ENCODE results near the gene LRMDA. TPM values are rescaled to one million over a fixed set of nuclear protein-coding genes. Genes with fewer than 3 reads are reported as not detected.

LRMDA gene
- total RNA-seq, 1 donor from 2014 or later = 19.4 TPM

DNA sequence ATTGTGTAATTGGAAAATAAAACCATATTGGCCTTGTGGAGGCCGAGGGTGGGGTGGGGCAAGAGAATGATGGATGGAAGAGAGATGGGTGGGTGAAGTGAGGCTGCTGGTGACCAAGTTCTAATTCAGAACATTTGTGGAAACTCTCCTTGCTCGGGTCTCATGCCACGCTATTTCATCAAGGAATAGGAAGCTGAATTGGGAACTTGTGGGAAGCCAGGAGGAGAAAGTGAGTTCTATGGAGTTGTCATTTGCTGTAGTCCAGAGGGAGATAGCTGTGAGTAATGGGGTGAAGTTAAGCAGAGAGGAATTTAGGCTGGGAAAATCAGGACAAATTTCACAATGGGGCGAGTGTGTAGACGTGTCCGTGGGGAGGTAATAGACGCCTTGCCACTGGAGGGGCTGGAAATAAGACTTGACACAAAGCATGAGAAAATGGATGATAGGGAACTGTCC is 339.2 kb downstream of the LRMDA start:
- no peaks in the 10 kb centered on the region for H3K9me3 Mint-ChIP-seq (ENCODE audit: unreplicated experiment)
- H3K36me3 Mint-ChIP-seq (ENCODE audit: low read depth, unreplicated experiment) = no peaks in the 10 kb centered on the region
- TF ChIP-seq, protein P1, sequence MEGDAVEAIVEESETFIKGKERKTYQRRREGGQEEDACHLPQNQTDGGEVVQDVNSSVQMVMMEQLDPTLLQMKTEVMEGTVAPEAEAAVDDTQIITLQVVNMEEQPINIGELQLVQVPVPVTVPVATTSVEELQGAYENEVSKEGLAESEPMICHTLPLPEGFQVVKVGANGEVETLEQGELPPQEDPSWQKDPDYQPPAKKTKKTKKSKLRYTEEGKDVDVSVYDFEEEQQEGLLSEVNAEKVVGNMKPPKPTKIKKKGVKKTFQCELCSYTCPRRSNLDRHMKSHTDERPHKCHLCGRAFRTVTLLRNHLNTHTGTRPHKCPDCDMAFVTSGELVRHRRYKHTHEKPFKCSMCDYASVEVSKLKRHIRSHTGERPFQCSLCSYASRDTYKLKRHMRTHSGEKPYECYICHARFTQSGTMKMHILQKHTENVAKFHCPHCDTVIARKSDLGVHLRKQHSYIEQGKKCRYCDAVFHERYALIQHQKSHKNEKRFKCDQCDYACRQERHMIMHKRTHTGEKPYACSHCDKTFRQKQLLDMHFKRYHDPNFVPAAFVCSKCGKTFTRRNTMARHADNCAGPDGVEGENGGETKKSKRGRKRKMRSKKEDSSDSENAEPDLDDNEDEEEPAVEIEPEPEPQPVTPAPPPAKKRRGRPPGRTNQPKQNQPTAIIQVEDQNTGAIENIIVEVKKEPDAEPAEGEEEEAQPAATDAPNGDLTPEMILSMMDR (IDR thresholded peaks at IDR 0.05; ENCODE audit: unreplicated experiment) = no peak
- H3K27ac Mint-ChIP-seq (ENCODE audit: unreplicated experiment) = no peak overlapping the region
- no peak for DNase-seq (ENCODE audit: low spot score)
- no peaks in the 10 kb centered on the region for H3K4me1 Mint-ChIP-seq (ENCODE audit: unreplicated experiment)
- H3K27me3 Mint-ChIP-seq (ENCODE audit: unreplicated experiment) = peaks cover 1% of the 10 kb centered on the region
- H3K4me3 Mint-ChIP-seq (ENCODE audit: unreplicated experiment) = no peak overlapping the region

DNA sequence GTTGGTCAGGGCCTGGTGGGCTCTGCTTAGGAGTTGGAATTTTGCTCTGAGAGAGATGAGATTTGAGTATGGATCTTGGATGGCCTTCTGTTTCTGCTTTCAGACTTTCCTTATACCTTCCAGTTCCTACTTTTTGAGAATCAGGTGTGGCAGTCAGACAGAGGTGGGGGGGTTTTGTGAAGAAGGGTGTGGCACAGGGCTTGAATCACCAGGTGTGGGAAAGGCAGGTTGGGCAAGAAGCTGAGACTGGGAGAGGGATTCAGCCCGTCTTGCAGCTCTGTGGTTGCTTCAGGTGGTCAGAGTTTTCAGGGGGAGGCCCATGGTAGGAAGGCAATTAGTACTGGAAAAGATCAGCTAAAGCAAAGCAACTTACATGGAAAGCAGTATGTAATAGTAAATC is 340.2 kb downstream of the LRMDA start:
- Mint-ChIP-seq H3K9me3 (ENCODE audit: unreplicated experiment) (no peaks in the 10 kb centered on the region), H3K4me1 (ENCODE audit: unreplicated experiment) (no peaks in the 10 kb centered on the region), H3K27me3 (ENCODE audit: unreplicated experiment) (peaks cover 1% of the 10 kb centered on the region), H3K36me3 (ENCODE audit: low read depth, unreplicated experiment) (no peaks in the 10 kb centered on the region), H3K27ac (ENCODE audit: unreplicated experiment) (no peak overlapping the region), H3K4me3 (ENCODE audit: unreplicated experiment) (no peak overlapping the region)
- no peak for DNase-seq (ENCODE audit: low spot score)
- TF ChIP-seq, protein P1 (IDR thresholded peaks at IDR 0.05; ENCODE audit: unreplicated experiment) = no peak

DNA sequence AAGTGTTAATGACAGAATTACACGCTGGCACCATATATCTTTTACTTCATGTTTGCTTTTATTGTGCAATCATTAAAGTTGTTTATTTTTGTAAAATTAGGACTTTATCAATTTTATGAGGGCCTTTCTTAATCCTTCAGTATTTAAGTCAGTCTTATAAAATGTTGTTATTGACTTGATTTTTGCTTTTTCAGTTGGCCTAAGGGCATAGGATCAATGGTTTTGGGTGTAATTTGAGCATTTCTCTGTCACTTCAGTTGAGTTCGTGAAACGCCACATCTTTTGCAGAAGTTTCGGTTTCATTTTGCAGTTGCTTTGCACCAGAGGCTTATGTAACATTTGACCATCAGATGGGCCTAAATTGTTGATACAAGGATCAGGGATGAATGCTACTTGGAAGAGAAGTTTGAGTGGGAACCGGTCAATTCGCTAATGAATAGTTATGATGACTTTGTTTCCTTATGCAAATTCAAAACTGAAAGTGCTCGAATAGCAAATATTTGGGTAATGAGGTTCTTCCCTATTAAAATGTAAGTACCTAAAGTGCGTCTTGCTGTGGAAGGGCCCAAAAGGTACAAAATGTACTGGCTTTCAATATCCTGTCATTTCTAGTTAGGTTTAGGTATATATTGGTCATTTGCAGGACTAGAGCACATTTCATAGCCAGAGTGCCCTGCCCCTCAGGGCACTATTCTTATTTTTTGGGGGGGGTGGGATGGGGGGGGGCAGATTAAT is 340.9 kb downstream of the LRMDA start:
- H3K9me3 Mint-ChIP-seq (ENCODE audit: unreplicated experiment) = no peaks in the 10 kb centered on the region
- H3K4me1 Mint-ChIP-seq (ENCODE audit: unreplicated experiment) = no peaks in the 10 kb centered on the region
- no peak overlapping the region for H3K27ac Mint-ChIP-seq (ENCODE audit: unreplicated experiment)
- H3K4me3 Mint-ChIP-seq (ENCODE audit: unreplicated experiment) = no peak overlapping the region
- no peaks in the 10 kb centered on the region for H3K36me3 Mint-ChIP-seq (ENCODE audit: low read depth, unreplicated experiment)
- TF ChIP-seq, protein P1 (IDR thresholded peaks at IDR 0.05; ENCODE audit: unreplicated experiment) = no peak
- no peak for DNase-seq (ENCODE audit: low spot score)
- peaks cover 1% of the 10 kb centered on the region for H3K27me3 Mint-ChIP-seq (ENCODE audit: unreplicated experiment)

DNA sequence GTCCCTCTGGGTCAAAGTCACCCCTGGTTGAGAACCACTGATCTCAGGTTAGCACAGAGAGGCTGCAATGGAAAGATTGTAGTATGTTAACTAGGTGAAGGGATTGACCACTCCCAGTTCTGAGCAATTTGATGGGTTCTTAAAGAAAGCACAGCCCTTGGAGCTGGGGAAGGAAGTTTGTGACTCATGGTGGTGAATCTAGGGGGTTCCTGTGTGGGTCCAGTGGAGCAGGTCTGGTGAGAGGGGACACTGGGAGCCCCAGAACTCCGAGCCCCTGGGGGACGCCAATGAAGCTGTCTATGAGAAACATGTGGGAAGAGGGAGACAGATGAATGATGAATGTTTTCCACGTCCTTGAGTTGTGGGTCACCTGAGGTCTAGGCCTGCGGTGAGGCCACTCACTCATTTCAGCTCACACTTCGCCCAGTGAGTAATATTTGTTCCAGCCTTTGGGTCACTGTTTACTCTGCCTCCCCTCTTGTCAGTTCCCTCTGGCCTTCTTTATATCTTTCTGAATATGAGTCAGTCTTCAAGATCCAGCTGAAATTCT is 341.9 kb downstream of the LRMDA start:
- Mint-ChIP-seq H3K36me3 (ENCODE audit: low read depth, unreplicated experiment) (no peaks in the 10 kb centered on the region), H3K4me3 (ENCODE audit: unreplicated experiment) (no peak overlapping the region), H3K27ac (ENCODE audit: unreplicated experiment) (no peak overlapping the region), H3K9me3 (ENCODE audit: unreplicated experiment) (no peaks in the 10 kb centered on the region), H3K4me1 (ENCODE audit: unreplicated experiment) (no peaks in the 10 kb centered on the region), H3K27me3 (ENCODE audit: unreplicated experiment) (peaks cover 1% of the 10 kb centered on the region)
- no peak for DNase-seq (ENCODE audit: low spot score)
- TF ChIP-seq, protein P1 (IDR thresholded peaks at IDR 0.05; ENCODE audit: unreplicated experiment) = no peak
